Eye (tissue), 1 donor: Measurements from ENCODE around the gene DNAJC12.
"Not testable (repeated sequence)": the region's sequence is repeated elsewhere in the genome, so short reads cannot be mapped to it uniquely, and the experiment has no call there.

Experiments
- DNase-seq: peaks from one replicate; pipeline ENCODE4 v3.0.0-alpha.2; 2015

The DNAJC12 gene

GRCh38 chr10:67790534-67791408, 47.2 kb downstream of the DNAJC12 start:
- no peak for DNase-seq

- no peak for DNase-seq
Measured at GRCh38 chr10:67789769-67790168, 48.2 kb downstream of the DNAJC12 start.

- peak; percentile 38 for DNase-seq
Measured at GRCh38 chr10:67788028-67788886, 49.7 kb downstream of the DNAJC12 start.

GRCh38 chr10:67785098-67785497, 52.9 kb downstream of the DNAJC12 start:
- no peak for DNase-seq

- no peak for DNase-seq
Measured at GRCh38 chr10:67784474-67784873, 53.5 kb downstream of the DNAJC12 start.

- no peak for DNase-seq
Measured at GRCh38 chr10:67783606-67784294, 54.2 kb downstream of the DNAJC12 start.

- DNase-seq: no peak
Measured at GRCh38 chr10:67782530-67782929, 55.5 kb downstream of the DNAJC12 start.

- DNase-seq: no peak
Measured at GRCh38 chr10:67780759-67781538, 57.0 kb downstream of the DNAJC12 start.

- not testable (repeated sequence) for DNase-seq
Measured at GRCh38 chr10:67780204-67780621, 57.8 kb downstream of the DNAJC12 start.

- peak; percentile 90 for DNase-seq
Measured at GRCh38 chr10:67779465-67780203, 58.4 kb downstream of the DNAJC12 start.

- DNase-seq: no peak
Measured at GRCh38 chr10:67776371-67776770, 61.6 kb downstream of the DNAJC12 start.

- DNase-seq: no peak
Measured at GRCh38 chr10:67775279-67775678, 62.7 kb downstream of the DNAJC12 start.

GRCh38 chr10:67772894-67773511, 65.0 kb downstream of the DNAJC12 start:
- DNase-seq: no peak

GRCh38 chr10:67772151-67772550, 65.8 kb downstream of the DNAJC12 start:
- DNase-seq: no peak

GRCh38 chr10:67771200-67771599, 66.8 kb downstream of the DNAJC12 start:
- DNase-seq: no peak

- DNase-seq: no peak
Measured at GRCh38 chr10:67770537-67770936, 67.5 kb downstream of the DNAJC12 start.

GRCh38 chr10:67767244-67767643, 70.7 kb downstream of the DNAJC12 start:
- no peak for DNase-seq

- DNase-seq: peak; percentile 100
Measured at GRCh38 chr10:67764012-67764822, 73.8 kb downstream of the DNAJC12 start.

- peak; percentile 95 for DNase-seq
Measured at GRCh38 chr10:67763499-67764011, 74.4 kb downstream of the DNAJC12 start.

GRCh38 chr10:67762567-67762966, 75.4 kb downstream of the DNAJC12 start:
- not testable (repeated sequence) for DNase-seq
